GM18873 (cell line): Measurements from ENCODE around the gene RBM45.
"Not testable (repeated sequence)": the region's sequence is repeated elsewhere in the genome, so short reads cannot be mapped to it uniquely, and the experiment has no call there.

Source experiments
- ATAC-seq: cut with Tn5 transposase; IDR thresholded peaks from one replicate; pipeline ENCODE4 v1.9.1; 2021; ENCODE audit warnings: mild to moderate bottlenecking, moderate library complexity, moderate number of reproducible peaks; ENCODE audit not compliant: unreplicated experiment, low FRiP score

Gene RBM45, protein sequence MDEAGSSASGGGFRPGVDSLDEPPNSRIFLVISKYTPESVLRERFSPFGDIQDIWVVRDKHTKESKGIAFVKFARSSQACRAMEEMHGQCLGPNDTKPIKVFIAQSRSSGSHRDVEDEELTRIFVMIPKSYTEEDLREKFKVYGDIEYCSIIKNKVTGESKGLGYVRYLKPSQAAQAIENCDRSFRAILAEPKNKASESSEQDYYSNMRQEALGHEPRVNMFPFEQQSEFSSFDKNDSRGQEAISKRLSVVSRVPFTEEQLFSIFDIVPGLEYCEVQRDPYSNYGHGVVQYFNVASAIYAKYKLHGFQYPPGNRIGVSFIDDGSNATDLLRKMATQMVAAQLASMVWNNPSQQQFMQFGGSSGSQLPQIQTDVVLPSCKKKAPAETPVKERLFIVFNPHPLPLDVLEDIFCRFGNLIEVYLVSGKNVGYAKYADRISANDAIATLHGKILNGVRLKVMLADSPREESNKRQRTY

DNA sequence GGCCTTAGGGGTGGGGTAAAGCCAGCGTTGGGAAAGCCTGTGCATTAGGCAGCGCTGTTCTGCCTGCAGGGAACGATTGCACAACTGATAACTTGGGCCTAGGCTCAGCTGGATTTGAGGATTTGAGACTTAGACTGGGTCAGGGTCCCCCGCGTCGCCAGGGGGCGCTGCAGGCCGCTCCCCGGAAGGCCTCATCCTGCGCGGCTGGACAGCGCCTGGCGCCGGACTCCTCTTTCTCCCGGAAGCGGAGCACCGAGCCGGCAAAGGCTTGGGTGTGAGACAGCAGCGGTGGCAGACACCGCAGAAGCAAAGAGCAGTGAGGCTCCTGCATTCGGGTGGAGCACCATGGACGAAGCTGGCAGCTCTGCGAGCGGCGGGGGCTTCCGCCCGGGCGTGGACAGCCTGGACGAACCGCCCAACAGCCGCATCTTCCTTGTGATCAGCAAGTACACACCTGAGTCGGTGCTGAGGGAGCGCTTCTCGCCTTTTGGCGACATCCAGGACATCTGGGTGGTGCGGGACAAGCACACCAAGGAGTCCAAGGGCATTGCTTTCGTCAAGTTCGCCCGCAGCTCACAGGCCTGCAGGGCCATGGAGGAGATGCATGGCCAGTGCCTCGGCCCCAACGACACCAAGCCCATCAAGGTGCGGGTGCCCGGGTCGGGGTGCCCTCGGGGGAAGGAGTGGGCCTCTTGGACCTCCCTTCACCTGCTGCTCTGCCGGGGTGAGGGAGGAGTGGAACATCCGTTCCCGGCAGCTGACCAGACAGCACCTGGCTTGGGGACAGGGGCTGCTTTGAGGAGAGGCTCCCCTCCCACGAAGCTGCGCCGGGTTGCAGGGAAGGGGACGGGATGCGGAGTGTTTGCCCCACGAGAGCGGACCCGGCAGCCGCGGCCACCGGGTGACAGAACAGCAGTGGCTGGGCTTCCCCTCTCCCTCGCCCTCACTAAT is at the start of gene RBM45:
Gene RBM45 (plus strand): TSS at position 236 of the 951 bp plus-strand sequence. CDS start 110 bp downstream, at position 346.
- ATAC-seq = peak; percentile 87

DNA sequence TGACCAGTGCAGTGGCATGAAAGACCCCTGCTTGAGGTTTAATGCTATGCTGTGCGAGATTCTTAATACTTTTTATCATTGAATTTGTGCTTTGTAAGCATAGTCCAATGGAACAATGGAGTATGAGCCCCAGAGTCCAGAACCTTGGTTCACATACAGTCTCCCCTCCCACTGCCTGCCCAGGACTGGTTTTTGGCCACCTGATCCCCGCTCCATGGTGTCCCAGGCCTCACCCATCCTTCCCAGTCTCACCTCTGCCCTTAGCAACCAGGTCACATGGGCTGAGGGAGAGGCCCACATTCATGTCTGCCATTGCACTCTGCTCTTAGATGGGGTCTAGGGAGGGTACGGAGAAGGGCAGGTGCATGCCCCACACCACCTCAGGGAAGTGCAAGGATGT is 45.9 kb upstream of the RBM45 start:
- ATAC-seq = no peak

DNA sequence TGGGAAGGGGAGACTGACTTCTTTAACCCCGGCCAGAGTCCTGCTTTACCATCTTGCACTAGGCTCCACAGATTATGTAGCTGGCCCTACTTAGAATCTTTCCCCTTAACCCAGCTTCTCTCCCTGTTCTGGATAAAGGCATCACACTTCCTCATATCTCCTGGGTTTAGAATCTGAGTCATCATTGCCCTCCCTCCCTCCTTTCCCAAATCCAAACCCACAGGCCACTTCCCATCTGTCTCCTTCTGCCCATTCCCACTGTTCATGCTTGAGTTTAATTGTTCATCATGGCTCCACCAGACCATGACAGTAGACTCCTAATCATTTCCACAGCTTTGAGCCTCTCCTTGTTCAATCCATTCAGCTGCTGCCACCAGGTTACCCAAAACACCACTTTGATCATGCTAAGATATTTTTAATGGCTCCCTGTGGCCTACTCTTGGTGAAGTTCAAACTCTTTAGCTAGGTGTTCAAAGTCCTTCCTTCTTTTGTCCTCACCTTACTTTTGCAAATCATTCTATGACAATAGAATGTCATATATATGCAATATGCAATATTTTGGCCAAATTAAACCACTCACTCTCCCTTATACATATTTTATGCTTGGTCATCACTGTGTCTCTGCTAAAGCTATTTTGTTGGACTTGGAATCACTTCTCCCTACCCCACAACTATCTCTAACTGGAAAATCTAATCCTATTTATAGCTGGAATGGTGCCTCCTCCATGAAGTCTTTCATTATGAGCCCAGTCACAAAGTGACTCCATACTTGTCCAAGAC is 45.2 kb upstream of the RBM45 start:
- no peak for ATAC-seq

DNA sequence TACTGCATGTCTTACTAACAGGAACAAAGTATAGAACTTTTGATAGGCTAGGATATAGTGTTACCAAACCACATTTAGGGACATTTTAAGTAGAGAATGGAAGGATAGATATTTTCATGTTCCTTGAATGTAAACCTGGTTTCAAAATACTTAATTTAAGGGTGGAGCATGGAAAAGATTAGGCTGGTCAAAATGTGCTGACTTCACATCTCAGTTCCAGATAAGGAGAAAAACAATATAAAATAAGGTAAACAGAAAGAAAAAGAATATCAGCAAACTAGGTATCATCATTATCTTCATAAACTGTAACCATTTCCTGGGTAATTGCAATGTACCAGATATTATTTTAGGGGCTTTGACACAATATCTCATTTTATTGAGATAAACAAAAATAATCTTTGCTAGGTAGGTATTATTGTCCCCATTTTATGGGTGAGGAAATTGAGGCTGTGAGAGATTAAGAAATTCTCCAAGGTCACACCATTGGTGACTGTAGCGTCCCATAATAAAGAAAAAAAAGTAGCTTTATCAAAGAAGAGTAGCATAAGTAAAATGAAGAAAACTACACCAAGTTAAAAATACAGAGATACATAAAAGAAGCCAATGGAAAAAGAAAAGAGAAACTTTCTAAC is 43.3 kb upstream of the RBM45 start:
- ATAC-seq = no peak

DNA sequence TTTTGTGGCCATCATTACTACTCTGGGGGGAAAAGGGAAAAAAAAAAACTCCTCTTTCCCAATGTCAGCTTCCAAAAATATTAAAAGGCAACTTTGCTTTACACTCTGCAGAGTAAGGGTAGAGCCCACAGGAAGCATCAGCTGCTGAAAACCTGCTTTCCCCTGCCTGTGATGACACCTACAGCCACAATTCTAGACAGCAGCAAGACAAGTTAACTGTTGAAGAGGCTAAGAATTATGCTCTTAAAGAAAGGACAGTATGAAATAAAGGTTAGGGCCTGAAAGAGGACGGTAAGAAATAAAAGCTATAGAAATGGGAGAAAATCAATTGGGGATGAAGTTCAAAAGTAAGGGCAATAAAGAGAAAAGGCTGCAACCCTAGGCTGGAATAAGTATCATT is 42.7 kb upstream of the RBM45 start:
- ATAC-seq = no peak

DNA sequence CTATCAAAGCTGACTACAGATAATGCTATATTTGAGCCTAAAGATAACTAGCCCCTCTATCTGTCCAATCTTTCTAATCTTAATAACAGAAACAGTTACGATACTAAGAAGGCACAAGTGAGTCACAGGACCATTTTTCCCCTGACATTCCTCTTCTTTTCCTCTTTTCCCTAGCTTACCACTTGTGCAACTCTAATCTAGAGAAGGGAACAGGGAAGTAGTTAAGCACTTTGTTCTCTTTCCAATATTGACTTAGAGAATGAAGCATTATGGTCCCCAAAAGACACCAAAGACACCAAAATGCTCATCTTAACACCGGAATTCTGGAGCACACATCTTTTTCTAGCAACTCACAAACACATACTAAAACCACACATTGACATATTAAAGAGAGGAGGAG is 41.4 kb upstream of the RBM45 start:
- no peak for ATAC-seq

DNA sequence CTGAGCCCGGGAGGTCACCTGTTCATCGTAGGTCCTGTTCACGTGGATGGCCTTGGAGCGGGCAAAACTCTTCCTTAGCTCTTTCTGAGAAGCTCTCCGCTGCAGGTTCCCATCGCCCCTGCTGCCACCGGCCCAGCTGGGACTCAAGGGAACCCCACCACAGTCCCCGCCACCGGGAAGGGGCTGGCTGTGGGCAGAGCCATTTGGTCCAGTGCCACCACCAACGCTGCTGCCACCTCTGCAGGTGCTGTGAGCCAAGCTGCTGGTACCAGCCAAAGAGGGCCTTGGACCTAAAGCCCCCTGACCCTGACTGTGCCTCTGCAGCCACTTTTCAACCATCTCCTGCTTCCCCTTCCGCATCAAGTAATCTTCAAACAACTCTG is 40.2 kb upstream of the RBM45 start:
- no peak for ATAC-seq

DNA sequence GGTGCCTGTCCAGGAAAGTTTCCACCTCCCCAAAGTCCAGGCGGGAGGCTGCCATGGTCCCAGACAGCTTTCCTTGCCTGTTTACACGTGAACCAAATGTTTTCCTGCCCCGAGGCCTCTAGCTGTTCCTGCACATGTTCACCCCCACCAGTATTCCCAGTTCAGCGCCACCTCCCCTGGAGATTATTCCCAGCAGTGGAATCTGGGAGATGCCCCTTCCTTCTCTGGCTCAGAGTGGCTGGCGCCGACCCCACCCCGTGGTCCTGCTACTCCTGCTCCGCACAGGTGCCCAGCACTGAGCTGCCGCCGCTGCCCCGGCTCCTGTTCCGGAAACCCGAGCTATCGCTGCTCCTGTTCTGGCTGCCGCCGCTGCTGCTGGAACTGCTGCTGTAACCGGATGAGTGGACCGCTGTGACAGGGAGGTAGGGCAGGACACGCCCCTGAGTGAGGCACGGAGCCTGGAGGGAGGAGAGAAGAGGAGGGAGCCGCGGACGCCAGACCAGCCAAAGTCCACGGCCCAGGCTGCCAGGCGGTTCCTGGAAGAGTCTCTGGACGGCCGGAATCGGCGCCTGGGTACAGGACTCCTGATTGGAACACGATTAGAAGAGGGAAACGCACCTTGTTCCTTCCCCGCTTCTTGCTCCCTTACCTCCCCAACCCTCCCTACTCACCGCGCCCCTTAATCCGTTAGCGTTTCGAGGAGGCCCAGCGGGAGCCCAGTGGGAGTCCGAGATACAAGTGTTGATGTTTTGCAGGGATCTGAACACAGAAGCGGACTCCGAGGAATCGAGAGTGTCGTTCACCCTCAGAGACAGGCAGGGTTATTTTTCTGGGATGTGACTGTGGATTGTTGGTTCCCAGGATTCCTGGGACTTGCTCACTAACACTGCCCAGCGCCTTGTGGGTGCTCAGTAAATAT is 39.6 kb upstream of the RBM45 start, which contains the start of gene PDE11A:
Gene PDE11A (minus strand): TSS at position 395 of the 919 bp plus-strand sequence. CDS start 340 bp downstream, at position 55.
- no peak for ATAC-seq

DNA sequence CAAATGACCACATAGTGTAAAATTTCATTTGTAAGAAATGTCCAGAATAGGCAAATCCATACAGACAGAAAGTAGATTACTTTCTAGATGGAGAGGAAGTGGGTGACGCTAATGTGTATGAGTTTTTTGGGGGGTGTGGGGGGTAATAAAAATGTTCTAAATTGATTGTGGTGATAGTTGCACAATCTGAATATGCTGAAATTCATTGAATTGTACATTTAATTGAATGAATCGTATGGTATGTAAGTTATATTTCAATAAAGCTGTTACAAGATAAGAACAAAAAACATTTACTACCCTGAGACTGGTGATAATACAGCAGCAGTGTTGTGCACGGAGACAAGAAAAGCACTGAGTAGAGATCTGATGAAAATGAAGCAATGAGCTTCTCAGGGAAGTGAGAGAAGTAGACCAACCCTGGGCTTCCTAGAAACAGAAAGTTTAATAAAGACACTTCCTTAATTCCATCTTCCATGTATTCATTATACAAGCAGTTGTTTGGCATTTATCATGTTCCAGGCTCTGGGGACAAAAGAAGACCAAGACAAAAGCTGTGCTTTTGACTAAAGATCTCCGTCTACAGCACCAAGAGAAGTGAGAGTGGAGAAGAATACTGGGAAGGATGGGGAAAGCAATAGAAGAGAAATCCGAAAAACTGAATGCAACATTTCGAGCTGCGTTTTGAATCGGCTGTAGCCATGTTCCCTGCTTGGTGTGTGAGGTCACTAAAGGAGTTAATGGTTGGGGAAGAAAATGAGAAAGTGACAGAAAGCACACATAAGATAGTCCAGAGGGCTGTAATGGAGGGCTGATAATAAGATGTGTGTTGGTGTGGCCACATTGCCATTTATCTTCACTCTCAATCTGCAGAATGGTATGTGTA is 37.9 kb upstream of the RBM45 start:
- ATAC-seq = no peak

DNA sequence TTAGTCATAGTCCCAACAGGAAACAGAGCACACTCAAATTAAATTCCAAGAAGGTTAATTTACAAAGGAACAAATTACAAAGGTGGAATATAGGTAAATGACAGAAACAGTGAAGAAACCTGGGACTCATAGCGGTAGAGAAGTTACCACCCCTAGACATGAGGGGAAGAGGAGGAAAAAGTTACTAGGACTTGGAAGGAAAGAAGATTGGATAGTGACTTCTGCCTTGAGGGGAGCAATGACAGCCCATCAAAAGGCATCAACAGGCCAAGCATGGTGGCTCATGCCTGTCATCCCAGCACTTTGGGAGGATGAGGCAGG is 37.3 kb upstream of the RBM45 start:
- ATAC-seq = no peak

DNA sequence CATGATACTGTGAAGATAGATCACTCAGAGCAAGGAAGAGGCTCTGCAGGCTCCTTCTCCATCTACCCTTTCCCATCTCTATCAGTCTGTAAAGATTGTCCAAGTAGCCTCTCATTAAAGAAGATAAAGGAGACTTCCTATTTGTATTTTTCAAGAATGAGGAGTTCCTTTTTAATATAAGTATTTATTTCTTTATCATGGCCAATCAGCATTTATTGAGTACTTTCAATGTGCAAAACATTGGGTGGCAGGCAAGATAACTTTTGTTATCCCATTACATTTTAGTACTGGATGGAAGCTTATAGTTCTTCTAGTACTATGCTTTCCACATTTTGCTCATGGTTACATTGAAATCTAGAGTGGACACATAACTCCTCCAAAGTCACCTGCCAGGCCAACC is 36.1 kb upstream of the RBM45 start:
- ATAC-seq = no peak

DNA sequence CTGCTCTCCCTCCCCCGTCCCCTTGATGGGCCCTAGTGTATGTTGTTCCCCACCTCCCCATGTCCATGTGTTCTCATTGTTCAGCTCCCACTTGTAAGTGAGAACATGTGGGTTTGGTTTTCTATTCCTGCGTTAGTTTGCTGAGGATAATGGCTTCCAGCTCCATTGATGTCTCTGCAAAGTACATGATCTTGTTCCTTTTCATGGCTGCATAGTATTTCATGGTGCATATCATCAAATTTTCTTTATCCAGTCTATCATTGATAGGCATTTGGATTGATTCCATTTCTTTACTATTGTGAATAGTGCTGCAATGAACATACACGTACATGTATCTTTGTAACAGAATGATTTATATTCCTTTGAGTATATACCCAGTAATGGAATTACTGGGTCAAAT is 33.0 kb upstream of the RBM45 start:
- ATAC-seq = not testable (repeated sequence)

DNA sequence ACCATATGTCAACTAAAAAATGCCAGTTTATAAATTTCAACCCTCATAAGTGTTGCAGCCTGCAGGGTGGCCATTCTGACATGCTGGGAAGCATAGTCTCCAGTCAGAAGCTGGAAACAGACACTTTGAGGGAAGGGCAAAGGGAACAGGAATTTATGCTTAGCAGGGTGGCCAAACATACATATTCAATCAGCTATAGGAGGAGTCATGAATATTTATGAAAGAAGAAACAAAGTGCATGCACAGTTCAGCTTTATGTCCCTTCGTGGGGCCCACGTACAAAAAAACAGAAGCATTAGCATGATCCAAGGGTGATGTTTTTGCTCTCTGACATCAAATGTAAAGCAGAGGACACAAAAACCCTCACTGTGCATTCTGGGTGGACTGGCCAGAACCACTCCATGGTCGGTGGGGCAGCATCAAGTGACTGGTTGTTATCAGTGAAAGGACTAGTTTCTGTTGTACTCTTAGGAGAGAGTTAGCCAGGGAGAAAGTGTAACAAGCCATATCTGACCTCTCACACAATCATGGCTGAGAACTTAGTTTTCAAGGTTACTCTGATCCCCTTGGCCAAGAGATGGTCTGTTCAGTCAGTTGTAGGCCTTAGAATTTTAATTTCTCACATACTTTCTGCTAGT is 29.7 kb upstream of the RBM45 start:
- ATAC-seq = no peak

DNA sequence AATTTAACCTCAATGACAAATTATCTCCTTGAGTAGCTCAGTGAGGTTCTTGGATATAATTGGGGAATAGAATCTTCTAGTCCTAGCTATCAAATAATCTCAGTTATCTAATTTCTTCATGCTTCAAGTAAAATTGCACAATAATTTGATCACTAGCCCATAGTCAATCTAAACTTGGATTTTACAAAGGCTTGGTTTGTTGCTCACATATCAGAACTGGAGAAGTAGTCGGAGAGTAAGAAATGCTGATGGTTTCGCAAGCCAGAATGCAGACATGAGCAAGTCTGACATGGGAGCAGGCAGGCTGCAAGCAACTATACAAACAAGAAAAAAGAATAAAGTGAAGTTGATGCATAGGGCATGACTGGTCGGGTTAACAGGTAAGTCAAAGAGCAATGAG is 28.0 kb upstream of the RBM45 start:
- ATAC-seq = no peak

DNA sequence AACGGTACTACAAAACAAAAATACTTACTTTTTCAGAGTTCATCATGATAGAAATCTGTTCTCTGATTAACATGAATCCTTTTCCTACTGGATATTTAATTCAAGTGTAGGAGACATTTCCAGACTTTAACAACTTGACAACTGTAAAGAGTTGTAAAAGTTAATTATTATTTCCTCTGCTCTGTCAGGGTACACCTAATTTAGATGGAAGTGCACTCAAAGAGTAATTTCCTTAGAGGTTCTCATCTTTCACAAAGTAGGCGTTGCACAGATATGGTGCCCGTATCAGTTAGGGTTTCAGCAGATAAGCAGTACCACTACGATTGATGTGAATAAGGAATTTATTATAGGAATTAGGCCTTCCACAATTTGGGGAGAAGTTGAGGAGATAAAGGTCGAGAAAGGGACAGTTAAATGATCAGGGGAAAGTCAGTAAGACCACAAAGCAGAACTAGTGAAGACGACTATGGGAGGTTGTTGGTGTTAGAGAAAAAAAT is 23.4 kb upstream of the RBM45 start:
- no peak for ATAC-seq

DNA sequence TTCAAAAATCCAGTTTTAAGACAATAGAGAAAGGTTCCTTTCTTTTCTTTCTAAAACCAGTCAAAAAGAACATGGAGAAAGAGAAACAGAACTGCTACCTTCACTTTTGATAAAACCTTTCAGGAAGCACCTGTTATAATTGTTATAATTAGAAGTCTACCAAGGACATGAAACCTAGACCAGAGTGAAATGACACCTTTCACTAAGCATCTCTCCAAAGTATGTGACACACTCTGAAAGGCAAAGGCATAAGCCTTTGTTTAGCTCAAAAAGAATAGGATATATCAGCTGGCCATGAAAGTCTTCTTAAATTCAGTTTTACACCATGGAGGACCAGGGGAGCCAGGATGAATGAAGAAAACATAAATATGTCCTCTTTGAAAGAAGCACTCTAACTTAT is 18.8 kb upstream of the RBM45 start:
- ATAC-seq = no peak

DNA sequence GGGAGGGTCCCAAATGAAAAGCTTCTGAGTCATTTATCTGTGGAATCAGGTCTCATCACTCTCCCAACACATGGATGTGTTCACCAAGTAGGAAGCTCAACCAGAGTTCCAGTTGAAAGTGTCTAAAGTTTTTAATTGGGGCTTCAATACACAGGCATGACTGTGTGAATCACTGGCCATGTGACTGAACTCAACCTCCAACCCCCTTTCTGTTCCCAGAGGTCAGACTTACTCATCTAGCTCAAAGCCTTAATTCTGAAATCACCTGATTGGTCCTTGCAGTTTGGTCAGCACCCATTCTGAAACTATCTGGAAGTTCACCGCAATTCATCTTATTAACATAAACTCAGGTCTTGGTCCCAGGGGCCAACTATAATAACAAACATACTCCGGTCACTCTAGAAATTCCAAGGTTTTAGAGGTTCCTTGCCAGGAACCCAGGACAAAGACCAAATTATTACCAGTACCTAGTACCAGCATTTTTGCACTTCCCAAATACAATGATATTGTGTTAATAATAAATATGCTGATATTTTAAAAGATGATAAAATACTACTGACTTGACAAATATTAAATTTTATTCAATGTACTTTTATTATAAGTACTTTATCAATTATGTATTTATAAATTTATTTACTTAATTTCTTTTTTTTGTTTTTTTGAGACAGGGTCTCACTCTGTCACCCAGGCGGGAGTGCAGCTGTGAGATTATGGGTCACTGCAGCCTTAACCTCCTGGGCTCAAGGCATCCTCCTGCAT is 10.7 kb upstream of the RBM45 start:
- ATAC-seq = no peak
